ENCODE data around the gene PRMT5.
A peak's percentile ranks its signal among the peaks of the same experiment; 100 is the strongest.

Gene PRMT5

GRCh38 chr14:22872833-22873520 is 56.2 kb downstream of the PRMT5 start:
- DNase-seq = no peak

GRCh38 chr14:22872033-22872832 is 56.9 kb downstream of the PRMT5 start:
- DNase-seq = peak; percentile 95

- DNase-seq = peak; percentile 98
Measured at GRCh38 chr14:22871224-22872032, 57.7 kb downstream of the PRMT5 start, which contains the start of gene LRP10. TSS of gene LRP10 (plus strand) at chr14:22871740. CDS start at chr14:22872304, 564 bp downstream.

GRCh38 chr14:22870811-22871223 is 58.4 kb downstream of the PRMT5 start:
- no peak for DNase-seq

Measured in islet precursor cell (in vitro differentiated cells).